RWPE2 (cell line): Measurements from ENCODE around the gene BIRC6.
"Not testable (repeated sequence)": the region's sequence is repeated elsewhere in the genome, so short reads cannot be mapped to it uniquely, and the experiment has no call there.

Source experiments
- ATAC-seq: fragments of 200-7000 bp; cut with Tn5 transposase; 3 replicates; pipeline ENCODE4 v1.9.1; 2021; ENCODE audit warnings: low read depth
- DNase-seq: peaks from one replicate; pipeline ENCODE4 v3.0.0-alpha.2; 2020; ENCODE audit warnings: low spot score
- H3K27ac ChIP-seq: fragments of 450-650 bp; 2 replicates; pipeline ENCODE4 v1.5.1; 2017; ENCODE audit warnings: mild to moderate bottlenecking; ENCODE audit not compliant: poor library complexity, severe bottlenecking
- H3K27me3 ChIP-seq: fragments of 250-450 bp; sonication (Bioruptor Pico); 2 replicates; pipeline ENCODE4 v1.5.1; 2021; ENCODE audit warnings: mild to moderate bottlenecking, moderate library complexity; ENCODE audit not compliant: insufficient read depth, poor library complexity, severe bottlenecking
- H3K36me3 ChIP-seq: fragments of 250-450 bp; sonication (Bioruptor Pico); 2 replicates; pipeline ENCODE4 v1.5.1; 2020; ENCODE audit warnings: low read depth, mild to moderate bottlenecking, moderate library complexity
- H3K4me1 ChIP-seq: fragments of 250-450 bp; sonication (Bioruptor Pico); 2 replicates; pipeline ENCODE4 v1.5.1; 2021; ENCODE audit warnings: mild to moderate bottlenecking, moderate library complexity; ENCODE audit not compliant: insufficient read depth, poor library complexity, severe bottlenecking
- H3K4me3 ChIP-seq: fragments of 250-450 bp; sonication (Bioruptor Pico); 2 replicates; pipeline ENCODE4 v1.5.1; 2021; ENCODE audit warnings: mild to moderate bottlenecking, moderate library complexity; ENCODE audit not compliant: severe bottlenecking
- H3K9me3 ChIP-seq: fragments of 250-450 bp; sonication (Bioruptor Pico); 2 replicates; pipeline ENCODE4 v1.5.1; 2021; ENCODE audit warnings: mild to moderate bottlenecking, moderate library complexity; ENCODE audit not compliant: severe bottlenecking
- CTCF ChIP-seq: fragments of 450-650 bp; IDR thresholded peaks from one replicate; pipeline ENCODE4 v1.5.1; 2017; ENCODE audit warnings: mild to moderate bottlenecking, moderate library complexity; ENCODE audit not compliant: poor library complexity, severe bottlenecking

The BIRC6 gene

GRCh38 chr2:32453242-32454062 lies 96.6 kb downstream of the BIRC6 start:
- Histone ChIP-seq H3K4me3 (no peak overlapping the region), H3K9me3 (no peaks in the 10 kb centered on the region), H3K27ac (no peak overlapping the region), H3K4me1 (no peaks in the 10 kb centered on the region), H3K36me3 (peaks cover 43% of the 10 kb centered on the region), H3K27me3 (no peaks in the 10 kb centered on the region)
- DNase-seq (no peak), ATAC-seq (no peak)
- no peak for TF ChIP-seq CTCF

- Histone ChIP-seq H3K4me3 (no peak overlapping the region), H3K36me3 (peaks cover 31% of the 10 kb centered on the region), H3K4me1 (no peaks in the 10 kb centered on the region), H3K27me3 (no peaks in the 10 kb centered on the region), H3K9me3 (no peaks in the 10 kb centered on the region), H3K27ac (no peak overlapping the region)
- no peak for ATAC-seq
- no peak for DNase-seq
- no peak for TF ChIP-seq CTCF
These were observed 99.0 kb downstream of the BIRC6 start for GRCh38 chr2:32455816-32456215.

GRCh38 chr2:32456808-32457207 lies 100.0 kb downstream of the BIRC6 start:
- H3K4me3 ChIP-seq, result no peak overlapping the region
- ATAC-seq, result no peak
- H3K4me1 ChIP-seq, result no peaks in the 10 kb centered on the region
- no peaks in the 10 kb centered on the region for H3K27me3 ChIP-seq
- TF ChIP-seq CTCF, result no peak
- DNase-seq, result no peak
- no peaks in the 10 kb centered on the region for H3K9me3 ChIP-seq
- H3K27ac ChIP-seq, result no peak overlapping the region
- H3K36me3 ChIP-seq, result peaks cover 24% of the 10 kb centered on the region

GRCh38 chr2:32457814-32458213 lies 101.0 kb downstream of the BIRC6 start:
- Histone ChIP-seq H3K9me3 (no peaks in the 10 kb centered on the region), H3K27me3 (no peaks in the 10 kb centered on the region), H3K4me1 (no peaks in the 10 kb centered on the region), H3K27ac (no peak overlapping the region), H3K4me3 (no peak overlapping the region), H3K36me3 (peaks cover 27% of the 10 kb centered on the region)
- no peak for ATAC-seq
- TF ChIP-seq CTCF, result no peak
- DNase-seq, result no peak

- H3K4me3 ChIP-seq, H3K4me1 ChIP-seq, DNase-seq, ATAC-seq, H3K9me3 ChIP-seq, H3K27me3 ChIP-seq, H3K27ac ChIP-seq: not testable (repeated sequence)
- peaks cover 38% of the 10 kb centered on the region for H3K36me3 ChIP-seq
These were observed 104.0 kb downstream of the BIRC6 start for GRCh38 chr2:32460861-32461260.
